HepG2 (cell line): ENCODE data around the gene KMT2E. TPM values are rescaled to one million over a fixed set of nuclear protein-coding genes. Genes with fewer than 3 reads are reported as not detected.

Experiments used
- ATRX ChIP-seq: sonication (generic); formaldehyde crosslinking; IDR thresholded peaks from 2 replicates; pipeline ENCODE4 v1.4.0; 2020; ENCODE audit warnings: missing genetic modification reagents, borderline replicate concordance
- CC2D1A ChIP-seq: sonication (generic); formaldehyde crosslinking; IDR thresholded peaks from 2 replicates; pipeline ENCODE4 v1.8.1; 2023; ENCODE audit warnings: mild to moderate bottlenecking, missing genetic modification reagents
- FOSL1 ChIP-seq: sonication (generic); formaldehyde crosslinking; IDR thresholded peaks from 2 replicates; pipeline ENCODE4 v1.9.0; 2021; ENCODE audit warnings: missing genetic modification reagents, borderline replicate concordance
- FOXO4 ChIP-seq: sonication (generic); formaldehyde crosslinking; conservative IDR thresholded peaks from 2 replicates; pipeline ENCODE4 v1.8.1; 2023; ENCODE audit warnings: missing genetic modification reagents
- HOMEZ ChIP-seq: IDR thresholded peaks from 2 replicates; pipeline ENCODE4 v1.6.1; 2016; ENCODE audit warnings: low read depth
- NPAS2 ChIP-seq: sonication (generic); formaldehyde crosslinking; IDR thresholded peaks from 2 replicates; pipeline ENCODE4 v1.8.0; 2022; ENCODE audit warnings: mild to moderate bottlenecking, missing genetic modification reagents, borderline replicate concordance
- RARG ChIP-seq: sonication (generic); formaldehyde crosslinking; IDR thresholded peaks from 2 replicates; pipeline ENCODE4 v1.4.0; 2020; ENCODE audit warnings: low read depth, mild to moderate bottlenecking, missing genetic modification reagents
- RBFOX2 ChIP-seq: fragments of 200-400 bp; formaldehyde crosslinking; IDR thresholded peaks from 2 replicates; pipeline ENCODE4 v1.6.1; 2017; ENCODE audit warnings: low read depth, mild to moderate bottlenecking, low read length
- SOX13 ChIP-seq, 3 experiments: fragments of 450-650 bp in 1 of 3; sonication (generic) in 1 of 3; formaldehyde crosslinking in 1 of 3; IDR thresholded peaks in 2 of 3; conservative IDR thresholded peaks in 1 of 3; 2 replicates each; pipeline versions ENCODE4 v1.5.0 to v1.6.1; 2016 to 2020; ENCODE audit warnings: antibody characterized with exemption in 1 of 3, mild to moderate bottlenecking in 1 of 3, missing compliant biosample characterization in 1 of 3, missing genetic modification reagents in 1 of 3, moderate library complexity in 1 of 3
- TAF1 ChIP-seq: sonication (generic); formaldehyde crosslinking; IDR thresholded peaks from 2 replicates; pipeline ENCODE4 v1.4.0; 2020; ENCODE audit warnings: missing genetic modification reagents
- THYN1 ChIP-seq: sonication (generic); formaldehyde crosslinking; IDR thresholded peaks from 2 replicates; pipeline ENCODE4 v1.8.1; 2023; ENCODE audit warnings: low read depth, mild to moderate bottlenecking, moderate library complexity, missing genetic modification reagents, borderline replicate concordance
- ZBTB21 ChIP-seq: sonication (generic); formaldehyde crosslinking; IDR thresholded peaks from 2 replicates; pipeline ENCODE4 v1.4.0; 2020; ENCODE audit warnings: missing genetic modification reagents
- ZFP41 ChIP-seq: sonication (generic); formaldehyde crosslinking; IDR thresholded peaks from 2 replicates; pipeline ENCODE4 v1.4.0; 2020; ENCODE audit warnings: mild to moderate bottlenecking, missing genetic modification reagents, borderline replicate concordance
- ZNF124 ChIP-seq: sonication (generic); formaldehyde crosslinking; IDR thresholded peaks from 2 replicates; pipeline ENCODE4 v1.4.0; 2020; ENCODE audit warnings: missing genetic modification reagents
- ZNF251 ChIP-seq: sonication (generic); formaldehyde crosslinking; IDR thresholded peaks from 2 replicates; pipeline ENCODE4 v1.9.0; 2021; ENCODE audit warnings: mild to moderate bottlenecking, missing genetic modification reagents
- ZNF253 ChIP-seq: sonication (generic); formaldehyde crosslinking; IDR thresholded peaks from 2 replicates; pipeline ENCODE4 v1.8.0; 2022; ENCODE audit warnings: mild to moderate bottlenecking, missing genetic modification reagents, borderline replicate concordance
- ZNF329 ChIP-seq: sonication (generic); formaldehyde crosslinking; IDR thresholded peaks from 2 replicates; pipeline ENCODE4 v1.9.0; 2021; ENCODE audit warnings: low read depth, mild to moderate bottlenecking, missing genetic modification reagents
- ZNF629 ChIP-seq: sonication (generic); formaldehyde crosslinking; conservative IDR thresholded peaks from 2 replicates; pipeline ENCODE4 v1.5.0; 2020; ENCODE audit warnings: missing genetic modification reagents
- ZNF660 ChIP-seq: sonication (generic); formaldehyde crosslinking; IDR thresholded peaks from 2 replicates; pipeline ENCODE4 v1.5.1; 2020; ENCODE audit warnings: mild to moderate bottlenecking, low read depth, missing genetic modification reagents, borderline replicate concordance
- ZNF691 ChIP-seq: sonication (generic); formaldehyde crosslinking; IDR thresholded peaks from 2 replicates; pipeline ENCODE4 v1.4.0; 2020; ENCODE audit warnings: missing genetic modification reagents, low read depth, mild to moderate bottlenecking, borderline replicate concordance
- ZNF704 ChIP-seq: sonication (generic); formaldehyde crosslinking; IDR thresholded peaks from 2 replicates; pipeline ENCODE4 v1.8.1; 2023; ENCODE audit warnings: mild to moderate bottlenecking, inconsistent platforms, moderate library complexity, missing genetic modification reagents, borderline replicate concordance
- ZNF709 ChIP-seq: sonication (generic); formaldehyde crosslinking; IDR thresholded peaks from 2 replicates; pipeline ENCODE4 v1.5.0; 2020; ENCODE audit warnings: mild to moderate bottlenecking, missing genetic modification reagents
- ZNF891 ChIP-seq: sonication (generic); formaldehyde crosslinking; IDR thresholded peaks from 2 replicates; pipeline ENCODE4 v1.5.0; 2020; ENCODE audit warnings: mild to moderate bottlenecking, missing genetic modification reagents
- polyA plus RNA-seq, 8 experiments: library from polyadenylated mRNA; depleted of rRNA in 3 of 8; stranded (reverse) in 7 of 8; unstranded in 1 of 8; fragments of >200 nt; fragmentation: Illumina TruSeq in 4 of 8; extraction: Trizol in 4 of 8; gene quantifications; 2 replicates each; pipeline versions ENCODE4 v1.2.1 to v1.2.3, GENCODE V29; 2011 to 2016; ENCODE audit warnings: low read depth in 4 of 8, missing spikeins in 1 of 8, mixed read lengths in 1 of 8; ENCODE audit not compliant: insufficient read depth in 1 of 8
- total RNA-seq, 5 experiments: library from RNA; depleted of rRNA; stranded (reverse); fragments of >200 nt; fragmentation: Illumina TruSeq; extraction: Trizol; gene quantifications; 2 replicates each; pipeline ENCODE4 v1.2.3, GENCODE V29; 2016; ENCODE audit warnings: low read depth in 1 of 5
- TF ChIP-seq, protein P1 (sequence below): sonication (generic); formaldehyde crosslinking; IDR thresholded peaks from 2 replicates; pipeline ENCODE4 v1.4.0; 2020; ENCODE audit warnings: mild to moderate bottlenecking, missing genetic modification reagents

KMT2E gene
- total and polyA plus RNA-seq, 2 of the 13 experiments (the other 11 are each of a cell fraction or from before 2014, with no cell fraction given) = 6.3 to 24.4 TPM

DNA sequence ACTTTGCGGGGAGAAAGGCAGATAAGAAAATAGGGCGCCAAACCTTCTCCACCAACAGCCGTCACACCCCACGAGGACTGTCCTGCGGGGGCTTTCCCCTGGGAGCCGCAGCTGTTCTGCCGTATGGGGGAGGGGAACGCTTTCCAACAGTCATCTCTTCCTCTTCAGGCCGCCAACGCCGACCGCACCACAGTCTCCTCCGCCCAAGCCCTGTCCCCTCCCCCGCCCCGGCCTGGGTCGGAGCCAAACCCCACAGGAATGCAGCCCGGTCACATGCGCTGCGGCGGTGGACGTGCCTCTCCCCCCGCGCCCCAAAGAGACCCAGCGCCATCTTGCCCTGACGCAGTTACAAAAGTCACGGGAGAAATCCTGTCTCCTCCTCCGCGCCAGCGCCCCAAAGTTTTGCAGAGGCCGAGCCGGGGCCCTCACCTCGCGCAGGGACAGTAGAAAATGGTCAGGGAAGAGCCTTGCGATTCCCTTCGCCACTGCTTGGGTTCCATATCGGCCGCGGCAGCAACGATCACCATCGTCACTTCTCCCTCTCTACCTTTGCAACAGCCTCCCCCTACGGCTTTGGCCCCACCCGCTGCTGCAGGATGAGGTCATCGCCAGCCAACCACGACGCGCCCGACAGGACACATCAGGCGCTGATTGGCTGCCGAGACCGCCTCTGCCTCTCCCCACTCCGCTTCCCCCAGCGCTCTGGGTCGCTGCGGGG, 1.3 kb upstream of the KMT2E start (continued):
- TF ChIP-seq SOX13 (IDR thresholded peaks at IDR 0.05) (peak; percentile 48; the same call in 1 of the 2 replicates), SOX13 (CRISPR knock-in tag; conservative IDR thresholded peaks at IDR 0.05 in 1 of 2, IDR thresholded peaks at IDR 0.05 in 1 of 2) (peak in 1 of 2 experiments; percentile 73; a peak in 2 of 4 replicates), ZNF691 (CRISPR knock-in tag) (peak; percentile 68; the same call in 1 of the 2 replicates), CC2D1A (no peak), FOSL1 (CRISPR knock-in tag) (peak; percentile 4; the same call in 1 of the 2 replicates), RARG (CRISPR knock-in tag) (no peak; the same call in 1 of the 2 replicates), ZNF709 (CRISPR knock-in tag) (peak; percentile 53; the same call in 1 of the 2 replicates), ZNF704 (CRISPR knock-in tag) (no peak), NPAS2 (no peak), ZNF660 (CRISPR knock-in tag) (no peak; the same call in 1 of the 2 replicates), ZNF253 (CRISPR knock-in tag) (no peak), ZNF891 (peak; percentile 98), HOMEZ (CRISPR knock-in tag) (peak; percentile 24; the same call in 1 of the 2 replicates), ZNF329 (CRISPR knock-in tag) (0 out of 2 replicates have a peak, but pooled peaks have one; percentile 47), ZFP41 (no peak), ZBTB21 (CRISPR knock-in tag) (no peak; the same call in none of the 2 replicates), ZNF251 (no peak), ZNF629 (CRISPR knock-in tag) (no peak), RBFOX2 (peak; percentile 97), THYN1 (CRISPR knock-in tag) (no peak; the same call in 1 of the 2 replicates), TAF1 (CRISPR knock-in tag) (peak; percentile 66), ATRX (CRISPR knock-in tag) (no peak), ZNF124 (CRISPR knock-in tag) (no peak; the same call in none of the 2 replicates), FOXO4 (no peak)
- TF ChIP-seq, protein P1, sequence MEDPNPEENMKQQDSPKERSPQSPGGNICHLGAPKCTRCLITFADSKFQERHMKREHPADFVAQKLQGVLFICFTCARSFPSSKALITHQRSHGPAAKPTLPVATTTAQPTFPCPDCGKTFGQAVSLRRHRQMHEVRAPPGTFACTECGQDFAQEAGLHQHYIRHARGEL (CRISPR knock-in tag) = no peak
